ENCODE results near the gene MAB21L3.

GRCh38 chr1:116123837-116124533, 12.8 kb downstream of the MAB21L3 start:
- TF ChIP-seq, protein P1, sequence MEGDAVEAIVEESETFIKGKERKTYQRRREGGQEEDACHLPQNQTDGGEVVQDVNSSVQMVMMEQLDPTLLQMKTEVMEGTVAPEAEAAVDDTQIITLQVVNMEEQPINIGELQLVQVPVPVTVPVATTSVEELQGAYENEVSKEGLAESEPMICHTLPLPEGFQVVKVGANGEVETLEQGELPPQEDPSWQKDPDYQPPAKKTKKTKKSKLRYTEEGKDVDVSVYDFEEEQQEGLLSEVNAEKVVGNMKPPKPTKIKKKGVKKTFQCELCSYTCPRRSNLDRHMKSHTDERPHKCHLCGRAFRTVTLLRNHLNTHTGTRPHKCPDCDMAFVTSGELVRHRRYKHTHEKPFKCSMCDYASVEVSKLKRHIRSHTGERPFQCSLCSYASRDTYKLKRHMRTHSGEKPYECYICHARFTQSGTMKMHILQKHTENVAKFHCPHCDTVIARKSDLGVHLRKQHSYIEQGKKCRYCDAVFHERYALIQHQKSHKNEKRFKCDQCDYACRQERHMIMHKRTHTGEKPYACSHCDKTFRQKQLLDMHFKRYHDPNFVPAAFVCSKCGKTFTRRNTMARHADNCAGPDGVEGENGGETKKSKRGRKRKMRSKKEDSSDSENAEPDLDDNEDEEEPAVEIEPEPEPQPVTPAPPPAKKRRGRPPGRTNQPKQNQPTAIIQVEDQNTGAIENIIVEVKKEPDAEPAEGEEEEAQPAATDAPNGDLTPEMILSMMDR (IDR thresholded peaks at IDR 0.05; ENCODE audit: low read depth, low read length, missing input control), result no peak
- TF ChIP-seq, protein P2, sequence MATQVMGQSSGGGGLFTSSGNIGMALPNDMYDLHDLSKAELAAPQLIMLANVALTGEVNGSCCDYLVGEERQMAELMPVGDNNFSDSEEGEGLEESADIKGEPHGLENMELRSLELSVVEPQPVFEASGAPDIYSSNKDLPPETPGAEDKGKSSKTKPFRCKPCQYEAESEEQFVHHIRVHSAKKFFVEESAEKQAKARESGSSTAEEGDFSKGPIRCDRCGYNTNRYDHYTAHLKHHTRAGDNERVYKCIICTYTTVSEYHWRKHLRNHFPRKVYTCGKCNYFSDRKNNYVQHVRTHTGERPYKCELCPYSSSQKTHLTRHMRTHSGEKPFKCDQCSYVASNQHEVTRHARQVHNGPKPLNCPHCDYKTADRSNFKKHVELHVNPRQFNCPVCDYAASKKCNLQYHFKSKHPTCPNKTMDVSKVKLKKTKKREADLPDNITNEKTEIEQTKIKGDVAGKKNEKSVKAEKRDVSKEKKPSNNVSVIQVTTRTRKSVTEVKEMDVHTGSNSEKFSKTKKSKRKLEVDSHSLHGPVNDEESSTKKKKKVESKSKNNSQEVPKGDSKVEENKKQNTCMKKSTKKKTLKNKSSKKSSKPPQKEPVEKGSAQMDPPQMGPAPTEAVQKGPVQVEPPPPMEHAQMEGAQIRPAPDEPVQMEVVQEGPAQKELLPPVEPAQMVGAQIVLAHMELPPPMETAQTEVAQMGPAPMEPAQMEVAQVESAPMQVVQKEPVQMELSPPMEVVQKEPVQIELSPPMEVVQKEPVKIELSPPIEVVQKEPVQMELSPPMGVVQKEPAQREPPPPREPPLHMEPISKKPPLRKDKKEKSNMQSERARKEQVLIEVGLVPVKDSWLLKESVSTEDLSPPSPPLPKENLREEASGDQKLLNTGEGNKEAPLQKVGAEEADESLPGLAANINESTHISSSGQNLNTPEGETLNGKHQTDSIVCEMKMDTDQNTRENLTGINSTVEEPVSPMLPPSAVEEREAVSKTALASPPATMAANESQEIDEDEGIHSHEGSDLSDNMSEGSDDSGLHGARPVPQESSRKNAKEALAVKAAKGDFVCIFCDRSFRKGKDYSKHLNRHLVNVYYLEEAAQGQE (IDR thresholded peaks at IDR 0.05), result no peak
- TF ChIP-seq EGR1 (IDR thresholded peaks at IDR 0.05; ENCODE audit: low read depth in 2 of 2) (no peak), YY1 (IDR thresholded peaks at IDR 0.05) (no peak), TAF1 (conservative IDR thresholded peaks at IDR 0.05) (no peak), RAD21 (IDR thresholded peaks at IDR 0.05) (no peak)
- TF ChIP-seq, protein P3, sequence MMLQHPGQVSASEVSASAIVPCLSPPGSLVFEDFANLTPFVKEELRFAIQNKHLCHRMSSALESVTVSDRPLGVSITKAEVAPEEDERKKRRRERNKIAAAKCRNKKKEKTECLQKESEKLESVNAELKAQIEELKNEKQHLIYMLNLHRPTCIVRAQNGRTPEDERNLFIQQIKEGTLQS (IDR thresholded peaks at IDR 0.05), result no peak
